Measurements from ENCODE around the gene SYT2. TPM values are rescaled to one million over a fixed set of nuclear protein-coding genes. Genes with fewer than 3 reads are reported as not detected.

SYT2 gene
- total and polyA plus RNA-seq, 5 donors from 2014 or later: 0.05 TPM; not detected in 3

GRCh38 chr1:202683029-202683428 lies 27.2 kb downstream of the SYT2 start:
- H3K9me3 ChIP-seq (ENCODE audit: control insufficient read depth in 2 of 2, low read length in 2 of 2): no peaks in the 10 kb centered on the region
- DNase-seq (no peak), ATAC-seq (ENCODE audit: low read depth in 2 of 2) (no peak)
- H3K4me3 Mint-ChIP-seq: no peak overlapping the region
- H3K36me3 Mint-ChIP-seq: peaks cover 5% of the 10 kb centered on the region
- H3K36me3 ChIP-seq (ENCODE audit: control insufficient read depth, insufficient read depth, low read length): no peaks in the 10 kb centered on the region
- H3K27ac ChIP-seq (ENCODE audit: insufficient read depth, low read length, poor library complexity, severe bottlenecking): no peak overlapping the region
- no peaks in the 10 kb centered on the region for H3K4me1 ChIP-seq (ENCODE audit: control insufficient read depth, insufficient read depth, low read length, poor library complexity, severe bottlenecking)
- H3K27me3 Mint-ChIP-seq: peaks cover 29% of the 10 kb centered on the region
- H3K9me3 Mint-ChIP-seq: peaks cover 0 to 6% (median 0%) of the 10 kb centered on the region in 7 donors
- H3K27me3 ChIP-seq (ENCODE audit: control insufficient read depth, insufficient read depth, low read length): peaks cover 3% of the 10 kb centered on the region
- no peaks in the 10 kb centered on the region for H3K4me1 Mint-ChIP-seq
- no peak overlapping the region for H3K4me3 ChIP-seq (ENCODE audit: low read depth, low read length)
- no peak overlapping the region for H3K27ac Mint-ChIP-seq

DNA sequence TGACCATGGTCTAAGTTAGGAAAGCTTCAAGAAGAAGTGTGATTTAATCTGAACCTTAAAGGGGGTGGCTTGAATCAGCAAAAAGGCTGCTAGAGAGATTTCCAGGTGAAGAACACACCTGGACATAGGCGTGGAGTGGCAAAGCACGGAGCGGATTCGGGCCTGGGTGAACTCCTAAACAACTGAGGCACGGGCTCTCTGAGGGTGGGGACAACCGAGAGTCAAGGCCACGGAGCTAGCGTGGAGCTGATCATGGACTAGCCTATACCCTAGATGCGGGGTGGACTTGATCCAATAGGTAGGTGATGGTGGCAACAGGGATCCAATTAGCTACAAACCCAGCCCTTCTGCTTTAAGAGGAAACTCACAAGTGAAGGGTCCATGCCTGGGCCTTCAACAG lies 27.8 kb downstream of the SYT2 start:
- peaks cover 5% of the 10 kb centered on the region for H3K36me3 Mint-ChIP-seq
- H3K27ac ChIP-seq (ENCODE audit: insufficient read depth, low read length, poor library complexity, severe bottlenecking): no peak overlapping the region
- no peak overlapping the region for H3K4me3 ChIP-seq (ENCODE audit: low read depth, low read length)
- peaks cover 0 to 2% of the 10 kb centered on the region in 2 experiments for H3K9me3 ChIP-seq (ENCODE audit: control insufficient read depth in 2 of 2, low read length in 2 of 2)
- peaks cover 0 to 6% (median 0%) of the 10 kb centered on the region in 7 donors for H3K9me3 Mint-ChIP-seq
- ATAC-seq (ENCODE audit: low read depth in 2 of 2): no peak
- H3K4me3 Mint-ChIP-seq: no peak overlapping the region
- peaks cover 29% of the 10 kb centered on the region for H3K27me3 Mint-ChIP-seq
- DNase-seq: no peak
- H3K27ac Mint-ChIP-seq: no peak overlapping the region
- H3K4me1 ChIP-seq (ENCODE audit: control insufficient read depth, insufficient read depth, low read length, poor library complexity, severe bottlenecking): no peaks in the 10 kb centered on the region
- H3K27me3 ChIP-seq (ENCODE audit: control insufficient read depth, insufficient read depth, low read length): peaks cover 3% of the 10 kb centered on the region
- H3K36me3 ChIP-seq (ENCODE audit: control insufficient read depth, insufficient read depth, low read length): no peaks in the 10 kb centered on the region
- no peaks in the 10 kb centered on the region for H3K4me1 Mint-ChIP-seq

- no peak for DNase-seq
- H3K27me3 ChIP-seq (ENCODE audit: control insufficient read depth, insufficient read depth, low read length): peaks cover 3% of the 10 kb centered on the region
- H3K27ac ChIP-seq (ENCODE audit: insufficient read depth, low read length, poor library complexity, severe bottlenecking): no peak overlapping the region
- Mint-ChIP-seq H3K27ac (no peak overlapping the region), H3K9me3 (peaks cover 0 to 9% (median 3%) of the 10 kb centered on the region in 7 donors), H3K4me1 (no peaks in the 10 kb centered on the region), H3K27me3 (peaks cover 24% of the 10 kb centered on the region), H3K36me3 (peaks cover 5% of the 10 kb centered on the region), H3K4me3 (no peak overlapping the region)
- H3K4me1 ChIP-seq (ENCODE audit: control insufficient read depth, insufficient read depth, low read length, poor library complexity, severe bottlenecking): no peaks in the 10 kb centered on the region
- no peaks in the 10 kb centered on the region for H3K36me3 ChIP-seq (ENCODE audit: control insufficient read depth, insufficient read depth, low read length)
- peaks cover 0 to 6% of the 10 kb centered on the region in 2 experiments for H3K9me3 ChIP-seq (ENCODE audit: control insufficient read depth in 2 of 2, low read length in 2 of 2)
- no peak overlapping the region for H3K4me3 ChIP-seq (ENCODE audit: low read depth, low read length)
- no peak for ATAC-seq (ENCODE audit: low read depth in 2 of 2)
These were observed 28.4 kb downstream of the SYT2 start for GRCh38 chr1:202681736-202682420.

DNA sequence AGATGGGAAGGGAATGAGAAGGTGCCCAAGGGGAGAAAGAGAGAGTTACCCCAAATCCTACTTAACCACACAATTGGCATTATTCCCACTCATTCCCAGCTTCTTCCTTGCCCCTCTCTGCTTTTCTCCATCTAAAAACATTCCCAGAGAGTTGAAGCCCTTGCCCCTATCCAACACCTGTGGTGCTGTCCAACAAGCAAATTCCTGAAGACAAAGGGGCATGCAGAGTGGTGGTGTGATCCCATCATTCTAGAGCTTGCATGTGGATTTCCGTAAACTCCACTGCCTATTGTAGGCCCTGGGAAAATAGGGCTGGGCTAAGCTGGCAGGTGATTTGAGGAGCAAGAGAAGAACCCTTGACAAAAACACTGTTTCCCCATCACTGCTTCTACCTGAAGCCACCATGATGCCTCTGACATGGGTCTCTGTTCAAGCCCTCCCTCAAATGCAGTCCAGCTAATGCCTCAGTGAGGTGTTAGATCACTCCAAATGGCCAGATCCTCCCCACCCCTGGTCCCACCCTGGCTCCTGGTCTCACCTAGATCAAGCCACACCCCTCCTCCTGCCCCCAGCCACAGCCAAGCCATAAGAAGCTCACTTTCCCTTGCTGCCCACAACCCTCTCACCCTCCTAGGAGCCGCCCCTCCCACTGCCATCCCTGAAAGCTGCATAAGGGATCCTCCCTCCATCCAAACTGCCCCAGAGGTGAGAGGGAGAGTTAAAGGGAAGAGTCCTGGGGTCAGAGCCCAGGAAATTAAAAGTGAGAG lies 29.5 kb downstream of the SYT2 start:
- no peaks in the 10 kb centered on the region for H3K4me1 Mint-ChIP-seq
- ATAC-seq (ENCODE audit: low read depth in 2 of 2) (no peak), DNase-seq (no peak)
- H3K4me3 Mint-ChIP-seq: no peak overlapping the region
- peaks cover 0 to 6% of the 10 kb centered on the region in 2 experiments for H3K9me3 ChIP-seq (ENCODE audit: control insufficient read depth in 2 of 2, low read length in 2 of 2)
- peaks cover 0 to 11% (median 3%) of the 10 kb centered on the region in 7 donors for H3K9me3 Mint-ChIP-seq
- no peak overlapping the region for H3K4me3 ChIP-seq (ENCODE audit: low read depth, low read length)
- no peak overlapping the region for H3K27ac ChIP-seq (ENCODE audit: insufficient read depth, low read length, poor library complexity, severe bottlenecking)
- peaks cover 5% of the 10 kb centered on the region for H3K27me3 ChIP-seq (ENCODE audit: control insufficient read depth, insufficient read depth, low read length)
- no peak overlapping the region for H3K27ac Mint-ChIP-seq
- H3K4me1 ChIP-seq (ENCODE audit: control insufficient read depth, insufficient read depth, low read length, poor library complexity, severe bottlenecking): no peaks in the 10 kb centered on the region
- H3K36me3 ChIP-seq (ENCODE audit: control insufficient read depth, insufficient read depth, low read length): no peaks in the 10 kb centered on the region
- H3K27me3 Mint-ChIP-seq: peaks cover 23% of the 10 kb centered on the region
- peaks cover 5% of the 10 kb centered on the region for H3K36me3 Mint-ChIP-seq

- Mint-ChIP-seq H3K27ac (no peak overlapping the region), H3K27me3 (peaks cover 23% of the 10 kb centered on the region), H3K36me3 (peaks cover 5% of the 10 kb centered on the region), H3K4me1 (no peaks in the 10 kb centered on the region), H3K4me3 (no peak overlapping the region), H3K9me3 (peaks cover 0 to 11% (median 3%) of the 10 kb centered on the region in 7 donors)
- H3K27ac ChIP-seq (ENCODE audit: insufficient read depth, low read length, poor library complexity, severe bottlenecking): no peak overlapping the region
- no peaks in the 10 kb centered on the region for H3K36me3 ChIP-seq (ENCODE audit: control insufficient read depth, insufficient read depth, low read length)
- H3K27me3 ChIP-seq (ENCODE audit: control insufficient read depth, insufficient read depth, low read length): peaks cover 5% of the 10 kb centered on the region
- DNase-seq (no peak), ATAC-seq (ENCODE audit: low read depth in 2 of 2) (no peak)
- H3K4me3 ChIP-seq (ENCODE audit: low read depth, low read length): no peak overlapping the region
- peaks cover 0 to 6% of the 10 kb centered on the region in 2 experiments for H3K9me3 ChIP-seq (ENCODE audit: control insufficient read depth in 2 of 2, low read length in 2 of 2)
- no peaks in the 10 kb centered on the region for H3K4me1 ChIP-seq (ENCODE audit: control insufficient read depth, insufficient read depth, low read length, poor library complexity, severe bottlenecking)
These were observed 30.7 kb downstream of the SYT2 start for GRCh38 chr1:202679406-202680177.

DNA sequence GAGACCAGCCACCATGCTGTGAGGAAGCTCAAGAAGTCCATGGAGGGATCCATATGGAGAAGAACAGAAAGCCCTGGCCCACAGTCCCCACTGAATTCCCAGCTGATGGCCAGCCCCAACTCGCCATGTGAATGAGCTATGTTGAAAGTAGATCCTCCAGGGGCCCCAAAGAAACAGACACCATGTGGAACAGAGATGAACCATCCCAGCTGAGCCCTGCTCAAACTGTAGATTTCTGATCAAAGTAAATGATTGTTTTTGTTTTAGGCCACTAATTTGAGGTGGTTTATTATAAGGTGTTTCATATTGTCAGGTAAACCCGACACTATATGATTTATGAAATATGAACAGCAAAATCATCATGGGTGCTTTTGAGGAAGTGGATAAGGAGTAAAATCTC lies 32.8 kb downstream of the SYT2 start:
- H3K4me3 Mint-ChIP-seq: no peak overlapping the region
- H3K36me3 Mint-ChIP-seq: peaks cover 5% of the 10 kb centered on the region
- Histone ChIP-seq H3K9me3 (ENCODE audit: control insufficient read depth in 2 of 2, low read length in 2 of 2) (peaks cover 0 to 6% of the 10 kb centered on the region in 2 experiments), H3K36me3 (ENCODE audit: control insufficient read depth, insufficient read depth, low read length) (no peaks in the 10 kb centered on the region), H3K4me1 (ENCODE audit: control insufficient read depth, insufficient read depth, low read length, poor library complexity, severe bottlenecking) (no peaks in the 10 kb centered on the region), H3K4me3 (ENCODE audit: low read depth, low read length) (no peak overlapping the region), H3K27ac (ENCODE audit: insufficient read depth, low read length, poor library complexity, severe bottlenecking) (no peak overlapping the region), H3K27me3 (ENCODE audit: control insufficient read depth, insufficient read depth, low read length) (peaks cover 3% of the 10 kb centered on the region)
- peaks cover 0 to 11% (median 4%) of the 10 kb centered on the region in 7 donors for H3K9me3 Mint-ChIP-seq
- DNase-seq: no peak
- H3K27ac Mint-ChIP-seq: no peak overlapping the region
- H3K4me1 Mint-ChIP-seq: no peaks in the 10 kb centered on the region
- no peak for ATAC-seq (ENCODE audit: low read depth in 2 of 2)
- H3K27me3 Mint-ChIP-seq: peaks cover 24% of the 10 kb centered on the region

DNA sequence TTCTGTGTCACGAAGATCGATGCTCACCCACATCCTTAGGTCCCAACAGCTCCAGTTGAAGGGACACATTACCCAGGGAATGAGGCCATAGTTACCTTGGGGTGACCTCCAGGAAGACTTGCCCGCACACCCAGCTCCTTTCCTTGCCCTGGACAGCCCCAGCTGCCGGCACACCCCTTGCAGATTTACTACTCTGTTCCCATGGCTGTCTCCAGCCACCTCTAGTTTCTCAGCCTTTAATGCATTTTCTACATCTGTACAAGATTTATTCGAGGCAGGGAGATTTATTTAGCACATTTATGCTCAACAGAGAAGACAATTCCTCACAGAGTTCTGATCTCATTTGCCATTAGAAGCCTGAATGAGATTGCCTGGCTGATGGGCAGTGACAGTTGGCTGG lies 36.7 kb downstream of the SYT2 start:
- H3K4me3 ChIP-seq (ENCODE audit: low read depth, low read length): no peak overlapping the region
- H3K27me3 ChIP-seq (ENCODE audit: control insufficient read depth, insufficient read depth, low read length): peaks cover 4% of the 10 kb centered on the region

More for the DNA sequence above, 36.7 kb downstream of the SYT2 start:
- H3K4me1 Mint-ChIP-seq: no peaks in the 10 kb centered on the region
- ATAC-seq (ENCODE audit: low read depth in 2 of 2) (no peak), DNase-seq (no peak)
- Histone ChIP-seq H3K9me3 (ENCODE audit: control insufficient read depth in 2 of 2, low read length in 2 of 2) (peaks cover 0 to 6% of the 10 kb centered on the region in 2 experiments), H3K4me1 (ENCODE audit: control insufficient read depth, insufficient read depth, low read length, poor library complexity, severe bottlenecking) (no peaks in the 10 kb centered on the region), H3K36me3 (ENCODE audit: control insufficient read depth, insufficient read depth, low read length) (no peaks in the 10 kb centered on the region), H3K27ac (ENCODE audit: insufficient read depth, low read length, poor library complexity, severe bottlenecking) (no peak overlapping the region)
- H3K27me3 Mint-ChIP-seq: peaks cover 5% of the 10 kb centered on the region
- H3K36me3 Mint-ChIP-seq: peaks cover 4% of the 10 kb centered on the region
- H3K4me3 Mint-ChIP-seq: no peak overlapping the region
- no peak overlapping the region for H3K27ac Mint-ChIP-seq
- peaks cover 0 to 8% (median 5%) of the 10 kb centered on the region in 7 donors for H3K9me3 Mint-ChIP-seq

All from CD4-positive, CD25-positive, alpha-beta regulatory T cell (primary cell).